HG03135 (cell line): ENCODE data around the gene GARIN1A.

Experiments
- ATAC-seq: cut with Tn5 transposase; IDR thresholded peaks from one replicate; pipeline ENCODE4 v1.9.1; 2021; ENCODE audit warnings: mild to moderate bottlenecking, moderate library complexity; ENCODE audit not compliant: unreplicated experiment

GARIN1A gene

GRCh38 chr7:128714701-128715495, 42.8 kb downstream of the GARIN1A start:
- ATAC-seq, result no peak

GRCh38 chr7:128718967-128719642, 47.0 kb downstream of the GARIN1A start:
- ATAC-seq, result no peak

- ATAC-seq, result no peak
Measured at GRCh38 chr7:128721376-128721775, 49.3 kb downstream of the GARIN1A start.
